A549 (cell line): ENCODE data around the gene KCNIP2.

Experiments used
- BHLHE40 ChIP-seq: IDR thresholded peaks from 2 replicates; pipeline ENCODE4 v1.6.1; 2012; ENCODE audit warnings: low read depth, low read length, inconsistent platforms
- CBX2 ChIP-seq: fragments of 200-600 bp; sonication (generic); IDR thresholded peaks from 2 replicates; pipeline ENCODE4 v1.6.1; 2016; ENCODE audit warnings: low read depth, mild to moderate bottlenecking, borderline replicate concordance
- CEBPB ChIP-seq, 2 experiments: fragments of >200 bp in 1 of 2; sonication (Bioruptor Twin) in 1 of 2; formaldehyde crosslinking in 1 of 2; IDR thresholded peaks; 2 replicates each; pipeline ENCODE4 v1.6.1; 2012 to 2016
- CHD2 ChIP-seq: fragments of 150-350 bp; IDR thresholded peaks from 2 replicates; pipeline ENCODE4 v1.6.1; 2014; ENCODE audit warnings: low read length; ENCODE audit not compliant: partially characterized antibody
- CTCF ChIP-seq: fragments of >200 bp; sonication (Bioruptor Twin); formaldehyde crosslinking; IDR thresholded peaks from 3 replicates; pipeline ENCODE4 v1.5.1; 2016
- ELK1 ChIP-seq: fragments of 150-350 bp; IDR thresholded peaks from 2 replicates; pipeline ENCODE4 v1.6.1; 2014; ENCODE audit warnings: low read depth, mild to moderate bottlenecking, low read length
- EP300 ChIP-seq, 2 experiments: fragments of >200 bp; sonication (Bioruptor Twin); formaldehyde crosslinking; IDR thresholded peaks; 2 replicates in 1 of 2; 3 replicates in 1 of 2; pipeline ENCODE4 v1.6.1; 2016 to 2017
- MAX ChIP-seq: IDR thresholded peaks from 2 replicates; pipeline ENCODE4 v1.6.1; 2012
- NR3C1 ChIP-seq: fragments of >200 bp; sonication (Bioruptor Twin); formaldehyde crosslinking; IDR thresholded peaks from 3 replicates; pipeline ENCODE4 v1.6.1; 2017
- POLR2A ChIP-seq: IDR thresholded peaks from 2 replicates; pipeline ENCODE4 v1.6.1; 2012; ENCODE audit warnings: mild to moderate bottlenecking, low read length
- RAD21 ChIP-seq, 2 experiments: fragments of >200 bp in 1 of 2; sonication (Bioruptor Twin) in 1 of 2; formaldehyde crosslinking in 1 of 2; IDR thresholded peaks in 1 of 2; conservative IDR thresholded peaks in 1 of 2; 2 replicates in 1 of 2; 3 replicates in 1 of 2; pipeline ENCODE4 v1.6.1; 2012 to 2018; ENCODE audit warnings: inconsistent platforms in 1 of 2
- RFX5 ChIP-seq: fragments of 450-650 bp; IDR thresholded peaks from 2 replicates; pipeline ENCODE4 v1.7.1; 2014; ENCODE audit warnings: antibody characterized with exemption, mild to moderate bottlenecking, moderate library complexity
- TP53 ChIP-seq: fragments of 250-450 bp; sonication (Bioruptor Pico); IDR thresholded peaks from 2 replicates; pipeline ENCODE4 v1.5.0; 2021; ENCODE audit warnings: mild to moderate bottlenecking, moderate library complexity
- USF2 ChIP-seq: fragments of 450-650 bp; IDR thresholded peaks from 2 replicates; pipeline ENCODE4 v1.6.1; 2014; ENCODE audit warnings: antibody characterized with exemption

DNA sequence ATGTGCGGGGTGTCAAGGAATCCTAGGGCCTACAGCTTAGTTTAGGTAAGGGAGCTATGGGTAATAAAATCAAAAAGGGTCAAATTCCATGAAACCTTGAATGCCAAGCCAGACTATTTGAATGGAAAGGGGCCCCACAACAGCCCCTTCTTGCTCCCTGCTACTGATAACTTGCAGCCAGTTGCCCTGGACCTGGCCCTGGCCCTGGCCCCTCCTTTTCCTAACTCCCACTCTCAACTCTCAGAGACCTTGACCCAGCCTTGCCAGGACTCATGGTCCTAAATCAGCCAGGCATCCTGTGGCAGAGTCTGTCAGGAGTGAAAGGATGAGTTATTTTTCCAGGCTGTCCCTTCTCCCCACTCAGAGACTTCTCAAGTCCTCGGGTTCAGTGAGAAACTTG, 5.9 kb downstream of the KCNIP2 start:
- TF ChIP-seq CEBPB (IDR thresholded peaks at IDR 0.05) (no peak), USF2 (no peak), CTCF (no peak), POLR2A (no peak), RFX5 (no peak), NR3C1 (no peak), TP53 (CRISPR knock-in tag) (no peak), RAD21 (conservative IDR thresholded peaks at IDR 0.05 in 1 of 2, IDR thresholded peaks at IDR 0.05 in 1 of 2) (no peak), EP300 (IDR thresholded peaks at IDR 0.05) (no peak), MAX (no peak), ELK1 (no peak), BHLHE40 (no peak), CBX2 (no peak), CHD2 (no peak)
